Activated naive CD8-positive, alpha-beta T cell treated with anti-CD3 and anti-CD28 coated beads for 36 hours (primary cell): ENCODE data around the gene LRBA. TPM values are rescaled to one million over a fixed set of nuclear protein-coding genes. Genes with fewer than 3 reads are reported as not detected.

Experiments used
- DNase-seq: peaks from one replicate; pipeline ENCODE4 v3.0.0; 2021
- H3K27ac Mint-ChIP-seq: one replicate; pipeline ENCODE4 v1.8.0; 2022; ENCODE audit warnings: mild to moderate bottlenecking, moderate library complexity, mixed read lengths
- H3K27me3 Mint-ChIP-seq: one replicate; pipeline ENCODE4 v1.8.0; 2022; ENCODE audit warnings: mild to moderate bottlenecking, mixed read lengths
- H3K36me3 Mint-ChIP-seq: one replicate; pipeline ENCODE4 v1.8.0; 2021; ENCODE audit warnings: mild to moderate bottlenecking, mixed read lengths
- H3K4me1 Mint-ChIP-seq: one replicate; pipeline ENCODE4 v1.8.0; 2021; ENCODE audit warnings: mixed read lengths
- H3K4me3 Mint-ChIP-seq: one replicate; pipeline ENCODE4 v1.8.0; 2022; ENCODE audit warnings: mild to moderate bottlenecking, moderate library complexity, mixed read lengths
- H3K9me3 Mint-ChIP-seq: one replicate; pipeline ENCODE4 v1.8.0; 2022; ENCODE audit warnings: mixed read lengths
- total RNA-seq, 2 experiments: library from RNA; stranded (reverse); gene quantifications; one replicate each; pipeline ENCODE4 v1.2.3, GENCODE V29; 2021

The LRBA gene
- total RNA-seq, 2 experiments from 2014 or later = 52.5 to 61.2 TPM

DNA sequence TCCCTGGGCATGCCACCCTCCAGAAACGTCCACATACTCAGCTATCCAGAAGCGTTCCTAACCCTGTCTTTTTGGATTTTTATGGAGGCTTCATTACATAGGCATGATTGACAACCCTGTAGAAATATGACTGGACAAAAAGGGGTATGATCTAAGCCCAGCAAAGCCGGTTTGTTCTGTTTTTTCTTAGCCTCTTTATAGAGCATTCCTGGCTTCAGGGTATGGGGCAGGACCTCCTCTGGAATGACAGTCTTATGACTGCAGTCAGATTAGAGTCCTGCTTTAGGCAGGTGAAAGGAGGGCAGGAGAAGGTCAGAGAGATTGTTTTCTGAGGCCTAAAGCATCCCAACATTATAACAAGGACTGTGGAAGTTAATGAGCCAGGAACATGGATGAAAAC is 799.5 kb downstream of the LRBA start:
- H3K9me3 Mint-ChIP-seq = no peaks in the 10 kb centered on the region
- H3K27me3 Mint-ChIP-seq = peaks cover 3% of the 10 kb centered on the region
- H3K36me3 Mint-ChIP-seq = no peaks in the 10 kb centered on the region
- DNase-seq = no peak
- H3K4me1 Mint-ChIP-seq = no peaks in the 10 kb centered on the region
- no peak overlapping the region for H3K4me3 Mint-ChIP-seq
- no peak overlapping the region for H3K27ac Mint-ChIP-seq

Other genes starting within 250 kb of the LRBA start
- gene RPS3A, start 84.3 kb upstream of the LRBA start, total RNA-seq = 1,000 to 10,000 TPM; 2,830 to 2,978 TPM